Neural cell (in vitro differentiated cells): ENCODE results near the gene SYCP2. TPM values are rescaled to one million over a fixed set of nuclear protein-coding genes. Genes with fewer than 3 reads are reported as not detected.

Experiments
- H2AFZ ChIP-seq: fragments of 200-600, 300-800 bp; sonication (generic), shearing (Covaris generic); 2 replicates; pipeline ENCODE4 v1.6.0; 2014; ENCODE audit warnings: low read depth, mild to moderate bottlenecking, antibody characterized with exemption, low read length, moderate library complexity
- H3F3A ChIP-seq: fragments of 200-600 bp; shearing (Covaris generic); 2 replicates; pipeline ENCODE4 v1.6.1; 2016; ENCODE audit warnings: mild to moderate bottlenecking, moderate library complexity, mixed read lengths, antibody characterized with exemption, low read length; ENCODE audit not compliant: insufficient read depth, poor library complexity, severe bottlenecking
- H3K27ac ChIP-seq: fragments of 200-600, 300-800 bp; sonication (generic), shearing (Covaris generic); 2 replicates; pipeline ENCODE4 v1.5.1; 2014; ENCODE audit warnings: mild to moderate bottlenecking, low read length, moderate library complexity
- H3K27me3 ChIP-seq: fragments of 300-800, 200-600 bp; sonication (generic), shearing (Covaris generic); 2 replicates; pipeline ENCODE4 v1.6.0; 2014; ENCODE audit warnings: mild to moderate bottlenecking, low read depth, low read length, moderate library complexity; ENCODE audit not compliant: insufficient read depth
- H3K36me3 ChIP-seq: fragments of 300-800, 200-600 bp; sonication (generic), shearing (Covaris generic); 2 replicates; pipeline ENCODE4 v1.5.1; 2014; ENCODE audit warnings: mild to moderate bottlenecking, antibody characterized with exemption, low read length, moderate library complexity; ENCODE audit not compliant: insufficient read depth
- H3K4me2 ChIP-seq: fragments of 300-800, 200-600 bp; sonication (generic), shearing (Covaris generic); 2 replicates; pipeline ENCODE4 v1.6.0; 2014; ENCODE audit warnings: mild to moderate bottlenecking, low read length
- H3K4me3 ChIP-seq: fragments of 300-800, 200-600 bp; sonication (generic), shearing (Covaris generic); 2 replicates; pipeline ENCODE4 v1.5.1; 2014; ENCODE audit warnings: mild to moderate bottlenecking, low read length, moderate library complexity
- H3K79me2 ChIP-seq: fragments of 200-600 bp; shearing (Covaris generic); replicated peaks from 2 replicates; pipeline ENCODE4 v1.6.0; 2014; ENCODE audit warnings: mild to moderate bottlenecking, low read length, moderate library complexity; ENCODE audit not compliant: insufficient read depth
- H3K9ac ChIP-seq: fragments of 300-800, 200-600 bp; sonication (generic), shearing (Covaris generic); 2 replicates; pipeline ENCODE4 v1.6.1; 2016; ENCODE audit warnings: mild to moderate bottlenecking, low read length, mixed read lengths
- H3K9me2 ChIP-seq: fragments of 200-600 bp; shearing (Covaris generic); 2 replicates; pipeline ENCODE4 v1.6.1; 2016; ENCODE audit warnings: mild to moderate bottlenecking, low read length, mixed read lengths; ENCODE audit not compliant: insufficient read depth
- H3K9me3 ChIP-seq: fragments of 200-600, 300-800 bp; sonication (generic), shearing (Covaris generic); 2 replicates; pipeline ENCODE4 v1.6.1; 2016; ENCODE audit warnings: mild to moderate bottlenecking, mixed run types, low read length, moderate library complexity, mixed read lengths
- H4K20me1 ChIP-seq: fragments of 200-600 bp; shearing (Covaris generic); 2 replicates; pipeline ENCODE4 v1.6.1; 2016; ENCODE audit warnings: mild to moderate bottlenecking, mixed run types; ENCODE audit not compliant: insufficient read depth
- CTCF ChIP-seq: fragments of 450-650 bp; IDR thresholded peaks from 2 replicates; pipeline ENCODE4 v1.5.1; 2014; ENCODE audit warnings: antibody characterized with exemption, mild to moderate bottlenecking, moderate library complexity; ENCODE audit not compliant: poor library complexity, severe bottlenecking
- EP300 ChIP-seq: fragments of 450-650 bp; conservative IDR thresholded peaks from 2 replicates; pipeline ENCODE4 v1.6.1; 2014; ENCODE audit warnings: antibody characterized with exemption, mild to moderate bottlenecking, moderate library complexity; ENCODE audit not compliant: poor library complexity, severe bottlenecking
- EZH2 ChIP-seq: fragments of 200-600, 300-800 bp; shearing (Covaris generic), sonication (generic); IDR thresholded peaks from 2 replicates; pipeline ENCODE4 v1.6.1; 2014; ENCODE audit warnings: antibody characterized with exemption, low read length, borderline replicate concordance, mild to moderate bottlenecking; ENCODE audit not compliant: insufficient read depth, poor library complexity, severe bottlenecking
- MXI1 ChIP-seq: fragments of 450-650 bp; conservative IDR thresholded peaks from 2 replicates; pipeline ENCODE4 v1.6.1; 2014; ENCODE audit warnings: antibody characterized with exemption, mild to moderate bottlenecking; ENCODE audit not compliant: poor library complexity, severe bottlenecking
- POLR2AphosphoS5 ChIP-seq: IDR thresholded peaks from 2 replicates; pipeline ENCODE4 v1.6.1; 2012
- RAD21 ChIP-seq: fragments of 450-650 bp; conservative IDR thresholded peaks from 2 replicates; pipeline ENCODE4 v1.6.1; 2014; ENCODE audit warnings: antibody characterized with exemption, mild to moderate bottlenecking, moderate library complexity
- REST ChIP-seq: IDR thresholded peaks from 2 replicates; pipeline ENCODE4 v1.6.1; 2012; ENCODE audit warnings: borderline replicate concordance
- SMC3 ChIP-seq: fragments of 450-650 bp; conservative IDR thresholded peaks from 2 replicates; pipeline ENCODE4 v1.6.1; 2014; ENCODE audit warnings: antibody characterized with exemption, mild to moderate bottlenecking, moderate library complexity; ENCODE audit not compliant: poor library complexity
- TAF1 ChIP-seq: IDR thresholded peaks from 2 replicates; pipeline ENCODE4 v1.6.1; 2012; ENCODE audit warnings: low read depth
- polyA plus RNA-seq: library from polyadenylated mRNA; depleted of rRNA; stranded (reverse); fragments of >200 nt; gene quantifications from 2 replicates; pipeline ENCODE4 v1.2.3, GENCODE V29; 2014

The SYCP2 gene
- polyA plus RNA-seq, 1 donor from 2014 or later = 1.4 TPM

GRCh38 chr20:59937150-59937549 lies 3.7 kb upstream of the SYCP2 start:
- H3K27me3 ChIP-seq = no peaks in the 10 kb centered on the region
- H3K9me2 ChIP-seq = no peaks in the 10 kb centered on the region
- H3K9me3 ChIP-seq = no peaks in the 10 kb centered on the region
- no peaks in the 10 kb centered on the region for H4K20me1 ChIP-seq
- no peaks in the 10 kb centered on the region for H3K79me2 ChIP-seq
- peaks cover 7% of the 10 kb centered on the region for H3F3A ChIP-seq
- no peaks in the 10 kb centered on the region for H3K36me3 ChIP-seq
- H3K4me3 ChIP-seq = no peak overlapping the region
- TF ChIP-seq EZH2 = no peak
- TF ChIP-seq RAD21 = no peak
- no peak for TF ChIP-seq REST
- no peak for TF ChIP-seq TAF1
- TF ChIP-seq MXI1 = no peak
- no peak for TF ChIP-seq EP300
- no peak for TF ChIP-seq SMC3
- no peak for TF ChIP-seq POLR2AphosphoS5
- no peak for TF ChIP-seq CTCF
- no peak overlapping the region for H3K9ac ChIP-seq
- no peak overlapping the region for H3K4me2 ChIP-seq
- no peak overlapping the region for H2AFZ ChIP-seq
- no peak overlapping the region for H3K27ac ChIP-seq

GRCh38 chr20:59936409-59936808 lies 3.0 kb upstream of the SYCP2 start:
- H3K79me2 ChIP-seq = no peaks in the 10 kb centered on the region
- H3K27ac ChIP-seq = no peak overlapping the region
- H3K4me3 ChIP-seq = no peak overlapping the region
- H2AFZ ChIP-seq = no peak overlapping the region
- no peak overlapping the region for H3K9ac ChIP-seq
- H3K9me3 ChIP-seq = no peaks in the 10 kb centered on the region
- no peaks in the 10 kb centered on the region for H4K20me1 ChIP-seq
- H3K36me3 ChIP-seq = no peaks in the 10 kb centered on the region
- H3K9me2 ChIP-seq = no peaks in the 10 kb centered on the region
- no peak for TF ChIP-seq SMC3
- TF ChIP-seq EP300 = no peak
- TF ChIP-seq EZH2 = no peak
- TF ChIP-seq CTCF = no peak
- no peak for TF ChIP-seq TAF1
- no peak for TF ChIP-seq RAD21
- no peak for TF ChIP-seq POLR2AphosphoS5
- TF ChIP-seq REST = no peak
- TF ChIP-seq MXI1 = no peak
- H3K4me2 ChIP-seq = no peak overlapping the region
- peaks cover 7% of the 10 kb centered on the region for H3F3A ChIP-seq
- H3K27me3 ChIP-seq = no peaks in the 10 kb centered on the region
